ENCODE data around the gene PADI2. TPM values are rescaled to one million over a fixed set of nuclear protein-coding genes. Genes with fewer than 3 reads are reported as not detected.
A peak's percentile ranks its signal among the peaks of the same experiment; 100 is the strongest.

Gene PADI2
- total RNA-seq, 1 donor = under 0.01 TPM

DNA sequence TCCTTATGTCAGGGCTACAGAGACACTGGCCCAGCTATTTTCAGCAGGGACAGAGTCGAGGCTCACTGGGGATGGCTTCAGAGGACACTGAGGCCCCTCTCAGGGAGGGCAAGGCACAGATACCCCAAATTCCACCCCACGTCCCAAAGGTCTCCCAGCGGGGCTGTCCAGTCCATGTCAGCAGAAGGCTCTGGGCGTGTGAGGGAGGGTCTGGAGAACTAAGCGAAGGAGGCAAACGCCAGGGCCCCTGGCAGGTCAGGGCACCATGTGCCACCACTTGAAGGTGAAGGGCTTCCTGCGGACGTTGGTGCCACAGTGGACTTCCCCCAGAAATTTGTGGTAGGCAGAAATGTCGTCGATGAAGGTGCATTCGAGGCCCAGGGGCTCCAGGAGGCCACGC, 50.5 kb downstream of the PADI2 start:
- Histone ChIP-seq H3K4me1 (ENCODE audit: insufficient read depth, low read length) (peaks cover 4% of the 10 kb centered on the region), H4K20me1 (ENCODE audit: insufficient read depth, low read length) (no peaks in the 10 kb centered on the region), H3K9me3 (ENCODE audit: low read depth, low read length) (no peaks in the 10 kb centered on the region), H3K4me2 (ENCODE audit: insufficient read depth, low read length) (no peak overlapping the region), H2AFZ (ENCODE audit: low read length) (no peak overlapping the region), H3K27me3 (ENCODE audit: insufficient read depth, low read length) (no peaks in the 10 kb centered on the region), H3K4me3 (ENCODE audit: insufficient read depth, low read length) (no peak overlapping the region), H3K79me2 (ENCODE audit: insufficient read depth, low read length) (no peaks in the 10 kb centered on the region), H3K27ac (ENCODE audit: low read depth, low read length) (no peak overlapping the region), H3K36me3 (ENCODE audit: insufficient read depth, low read length) (no peaks in the 10 kb centered on the region)
- DNase-seq (ENCODE audit: insufficient read length, low spot score, missing footprints) = no peak
- TF ChIP-seq, protein P1, sequence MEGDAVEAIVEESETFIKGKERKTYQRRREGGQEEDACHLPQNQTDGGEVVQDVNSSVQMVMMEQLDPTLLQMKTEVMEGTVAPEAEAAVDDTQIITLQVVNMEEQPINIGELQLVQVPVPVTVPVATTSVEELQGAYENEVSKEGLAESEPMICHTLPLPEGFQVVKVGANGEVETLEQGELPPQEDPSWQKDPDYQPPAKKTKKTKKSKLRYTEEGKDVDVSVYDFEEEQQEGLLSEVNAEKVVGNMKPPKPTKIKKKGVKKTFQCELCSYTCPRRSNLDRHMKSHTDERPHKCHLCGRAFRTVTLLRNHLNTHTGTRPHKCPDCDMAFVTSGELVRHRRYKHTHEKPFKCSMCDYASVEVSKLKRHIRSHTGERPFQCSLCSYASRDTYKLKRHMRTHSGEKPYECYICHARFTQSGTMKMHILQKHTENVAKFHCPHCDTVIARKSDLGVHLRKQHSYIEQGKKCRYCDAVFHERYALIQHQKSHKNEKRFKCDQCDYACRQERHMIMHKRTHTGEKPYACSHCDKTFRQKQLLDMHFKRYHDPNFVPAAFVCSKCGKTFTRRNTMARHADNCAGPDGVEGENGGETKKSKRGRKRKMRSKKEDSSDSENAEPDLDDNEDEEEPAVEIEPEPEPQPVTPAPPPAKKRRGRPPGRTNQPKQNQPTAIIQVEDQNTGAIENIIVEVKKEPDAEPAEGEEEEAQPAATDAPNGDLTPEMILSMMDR (IDR thresholded peaks at IDR 0.05; ENCODE audit: extremely low read depth, low read depth, low read length) = no peak

DNA sequence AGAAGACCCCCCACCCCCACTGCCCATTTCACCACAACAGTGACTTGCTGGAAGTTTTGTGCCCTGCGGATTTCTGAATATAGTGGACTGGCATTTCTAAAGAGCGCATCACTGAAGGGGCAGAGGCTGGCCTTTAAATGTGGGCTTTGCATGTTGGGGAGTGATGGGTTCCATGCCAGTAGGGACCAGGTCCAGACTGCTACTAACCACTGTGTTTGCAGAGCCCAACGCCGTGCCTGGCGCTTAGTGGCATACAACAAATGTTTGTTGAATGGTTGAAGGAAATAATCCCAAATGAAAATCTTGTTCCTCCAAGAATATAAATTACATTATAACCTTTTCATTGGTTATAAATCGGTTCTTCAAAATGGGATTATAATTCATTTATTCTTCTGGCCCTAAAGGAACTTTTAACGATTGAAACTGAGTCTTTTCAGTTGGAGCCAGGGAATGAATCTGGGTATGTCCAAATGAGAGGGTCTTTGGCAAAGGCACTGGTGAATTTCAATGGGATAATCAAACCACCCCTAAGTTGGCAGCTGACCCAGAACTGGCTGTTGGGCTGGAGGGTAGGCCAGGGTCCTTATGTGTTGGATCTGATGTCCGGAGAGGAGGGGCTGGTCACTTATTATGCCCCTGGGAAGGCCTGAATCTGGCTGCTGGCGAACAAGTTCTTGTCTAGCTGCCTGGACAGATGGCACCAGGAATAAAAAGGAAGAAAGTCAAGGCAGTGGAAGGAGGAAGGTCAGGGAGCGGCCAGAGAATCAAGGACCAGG, 51.6 kb downstream of the PADI2 start:
- Histone ChIP-seq H2AFZ (ENCODE audit: low read length) (no peak overlapping the region), H3K79me2 (ENCODE audit: insufficient read depth, low read length) (no peaks in the 10 kb centered on the region), H3K9me3 (ENCODE audit: low read depth, low read length) (no peaks in the 10 kb centered on the region), H3K4me1 (ENCODE audit: insufficient read depth, low read length) (peaks cover 7% of the 10 kb centered on the region), H3K27me3 (ENCODE audit: insufficient read depth, low read length) (no peaks in the 10 kb centered on the region), H3K4me3 (ENCODE audit: insufficient read depth, low read length) (no peak overlapping the region), H4K20me1 (ENCODE audit: insufficient read depth, low read length) (no peaks in the 10 kb centered on the region), H3K4me2 (ENCODE audit: insufficient read depth, low read length) (no peak overlapping the region), H3K27ac (ENCODE audit: low read depth, low read length) (no peak overlapping the region), H3K36me3 (ENCODE audit: insufficient read depth, low read length) (no peaks in the 10 kb centered on the region)
- TF ChIP-seq, protein P1 (IDR thresholded peaks at IDR 0.05; ENCODE audit: extremely low read depth, low read depth, low read length) = no peak
- peak; percentile 58 for DNase-seq (ENCODE audit: insufficient read length, low spot score, missing footprints)

DNA sequence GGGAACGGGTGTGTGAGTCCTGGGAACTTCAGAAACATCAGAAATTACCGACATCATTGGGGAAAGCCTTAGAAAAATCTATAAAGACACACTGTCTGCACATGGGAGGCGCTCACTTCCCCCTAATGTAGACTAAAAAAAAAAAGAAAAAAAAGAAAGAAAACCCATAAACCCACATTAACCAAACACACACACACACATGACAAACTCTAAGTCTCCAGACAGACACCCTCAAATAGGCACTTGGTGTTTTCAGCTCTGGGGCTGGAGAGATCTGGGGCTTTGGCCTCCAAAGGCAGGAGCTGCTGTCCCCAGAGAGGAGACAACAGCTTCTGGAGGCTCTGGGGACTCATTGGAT, 52.2 kb downstream of the PADI2 start:
- no peak overlapping the region for H2AFZ ChIP-seq (ENCODE audit: low read length)
- H3K4me2 ChIP-seq (ENCODE audit: insufficient read depth, low read length) = no peak overlapping the region
- no peak overlapping the region for H3K27ac ChIP-seq (ENCODE audit: low read depth, low read length)
- no peak overlapping the region for H3K4me3 ChIP-seq (ENCODE audit: insufficient read depth, low read length)
- no peak for DNase-seq (ENCODE audit: insufficient read length, low spot score, missing footprints)
- H3K36me3 ChIP-seq (ENCODE audit: insufficient read depth, low read length) = no peaks in the 10 kb centered on the region
- H3K27me3 ChIP-seq (ENCODE audit: insufficient read depth, low read length) = no peaks in the 10 kb centered on the region
- H3K4me1 ChIP-seq (ENCODE audit: insufficient read depth, low read length) = peaks cover 7% of the 10 kb centered on the region
- TF ChIP-seq, protein P1 (IDR thresholded peaks at IDR 0.05; ENCODE audit: extremely low read depth, low read depth, low read length) = no peak
- no peaks in the 10 kb centered on the region for H3K79me2 ChIP-seq (ENCODE audit: insufficient read depth, low read length)
- no peaks in the 10 kb centered on the region for H4K20me1 ChIP-seq (ENCODE audit: insufficient read depth, low read length)
- no peaks in the 10 kb centered on the region for H3K9me3 ChIP-seq (ENCODE audit: low read depth, low read length)

DNA sequence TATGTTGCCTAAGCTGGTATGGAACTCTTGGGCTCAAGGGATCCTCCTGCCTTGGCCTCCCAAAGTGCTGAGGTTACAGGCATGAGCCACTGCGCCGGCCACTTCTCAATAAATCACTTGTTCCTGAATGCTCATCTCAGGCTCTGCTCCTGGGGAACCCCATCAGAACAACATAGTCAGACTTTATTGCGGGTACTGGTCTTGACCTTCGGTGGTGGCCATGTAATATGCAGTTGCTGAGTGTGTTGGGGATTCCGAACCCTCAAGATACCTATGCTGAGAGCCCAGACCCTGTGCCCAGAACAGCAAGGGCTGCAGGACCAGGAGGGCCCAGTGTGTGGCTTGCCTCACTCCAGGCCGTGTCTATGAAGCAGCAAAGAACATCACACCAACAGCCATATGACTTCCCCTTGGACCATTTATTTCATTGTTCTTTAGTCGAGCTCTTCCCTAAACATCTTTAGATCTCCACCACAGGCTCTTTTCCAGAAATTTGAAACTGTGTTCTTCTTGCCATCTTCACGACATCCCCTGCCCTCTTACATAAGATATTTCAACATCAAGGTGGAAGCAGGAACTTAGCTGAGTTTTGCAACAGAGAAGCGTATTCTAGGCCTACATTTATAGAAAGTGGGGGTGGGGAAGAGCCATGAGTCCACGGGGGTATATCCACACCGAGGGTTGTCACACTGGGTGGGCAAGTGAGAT, 52.7 kb downstream of the PADI2 start:
- no peak overlapping the region for H2AFZ ChIP-seq (ENCODE audit: low read length)
- DNase-seq (ENCODE audit: insufficient read length, low spot score, missing footprints) = no peak
- no peaks in the 10 kb centered on the region for H4K20me1 ChIP-seq (ENCODE audit: insufficient read depth, low read length)
- no peak overlapping the region for H3K27ac ChIP-seq (ENCODE audit: low read depth, low read length)
- H3K79me2 ChIP-seq (ENCODE audit: insufficient read depth, low read length) = no peaks in the 10 kb centered on the region
- peaks cover 7% of the 10 kb centered on the region for H3K4me1 ChIP-seq (ENCODE audit: insufficient read depth, low read length)
- TF ChIP-seq, protein P1 (IDR thresholded peaks at IDR 0.05; ENCODE audit: extremely low read depth, low read depth, low read length) = no peak
- no peaks in the 10 kb centered on the region for H3K9me3 ChIP-seq (ENCODE audit: low read depth, low read length)
- no peaks in the 10 kb centered on the region for H3K36me3 ChIP-seq (ENCODE audit: insufficient read depth, low read length)
- H3K27me3 ChIP-seq (ENCODE audit: insufficient read depth, low read length) = no peaks in the 10 kb centered on the region
- no peak overlapping the region for H3K4me3 ChIP-seq (ENCODE audit: insufficient read depth, low read length)
- no peak overlapping the region for H3K4me2 ChIP-seq (ENCODE audit: insufficient read depth, low read length)

Data from osteoblast (primary cell).